ENCODE measurements around the gene MCHR2. TPM values are rescaled to one million over a fixed set of nuclear protein-coding genes. Genes with fewer than 3 reads are reported as not detected.

The MCHR2 gene
- polyA plus RNA-seq, 2 donors, result not detected

- 28 to 44% methylated on average over 9 of the region's 9 CpGs for WGBS, 2 donors
- H3K4me1 ChIP-seq (ENCODE audit: control insufficient read depth in 2 of 2, insufficient read depth in 2 of 2, low read length in 1 of 2), result peaks cover 3 to 5% of the 10 kb centered on the region in 2 donors
- peaks cover 0 to 6% of the 10 kb centered on the region in 2 donors for H3K27me3 ChIP-seq (ENCODE audit: control insufficient read depth in 1 of 2, insufficient read depth in 2 of 2, low read length in 2 of 2)
- H3K36me3 ChIP-seq (ENCODE audit: control insufficient read depth in 2 of 2, insufficient read depth in 2 of 2, low read length in 1 of 2), result no peaks in the 10 kb centered on the region
- H3K4me3 ChIP-seq (ENCODE audit: low read depth in 1 of 2, low read length in 2 of 2), result no peak overlapping the region
- H3K9me3 ChIP-seq (ENCODE audit: control insufficient read depth in 2 of 2, insufficient read depth in 1 of 2, low read depth in 1 of 2, low read length in 1 of 2), result no peaks in the 10 kb centered on the region
- no peak overlapping the region for H3K27ac ChIP-seq (ENCODE audit: low read depth in 2 of 2, low read length in 1 of 2)
These were observed 884 bp downstream of the MCHR2 start for GRCh38 chr6:99993146-99993532.

- Histone ChIP-seq H3K27me3 (ENCODE audit: control insufficient read depth in 1 of 2, insufficient read depth in 2 of 2, low read length in 2 of 2) (peaks cover 0 to 6% of the 10 kb centered on the region in 2 donors), H3K4me1 (ENCODE audit: control insufficient read depth in 2 of 2, insufficient read depth in 2 of 2, low read length in 1 of 2) (peaks cover 3 to 5% of the 10 kb centered on the region in 2 donors), H3K36me3 (ENCODE audit: control insufficient read depth in 2 of 2, insufficient read depth in 2 of 2, low read length in 1 of 2) (no peaks in the 10 kb centered on the region), H3K27ac (ENCODE audit: low read depth in 2 of 2, low read length in 1 of 2) (no peak overlapping the region), H3K4me3 (ENCODE audit: low read depth in 1 of 2, low read length in 2 of 2) (no peak overlapping the region), H3K9me3 (ENCODE audit: control insufficient read depth in 2 of 2, insufficient read depth in 1 of 2, low read depth in 1 of 2, low read length in 1 of 2) (no peaks in the 10 kb centered on the region)
- WGBS, 2 donors, result 77 to 97% methylated on average over 3 of the region's 3 CpGs
These were observed 2.1 kb downstream of the MCHR2 start for GRCh38 chr6:99991955-99992354.

- Histone ChIP-seq H3K27me3 (ENCODE audit: control insufficient read depth in 1 of 2, insufficient read depth in 2 of 2, low read length in 2 of 2) (no peaks in the 10 kb centered on the region), H3K4me1 (ENCODE audit: control insufficient read depth in 2 of 2, insufficient read depth in 2 of 2, low read length in 1 of 2) (no peaks in the 10 kb centered on the region)
These were observed 13.3 kb downstream of the MCHR2 start for GRCh38 chr6:99980741-99981140.

DNA sequence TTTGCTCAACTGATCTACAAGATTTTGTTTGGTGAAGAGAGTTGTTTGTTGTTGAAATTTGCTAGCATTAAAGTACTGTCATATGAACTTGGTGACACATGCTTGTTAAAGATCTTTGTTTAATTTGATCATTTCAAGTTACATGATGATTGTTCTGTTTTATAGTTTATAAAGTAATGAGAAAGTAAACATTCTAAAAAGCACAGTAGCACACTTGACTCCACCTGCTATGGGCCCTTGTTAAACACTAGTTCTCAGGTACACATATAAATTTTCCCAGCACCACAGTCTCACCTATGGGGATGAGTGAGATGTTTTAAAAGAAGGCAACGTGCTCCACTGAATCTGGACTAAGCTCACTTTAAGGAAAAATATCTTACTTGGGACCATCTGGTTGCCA, 14.1 kb downstream of the MCHR2 start:
- 55 to 60% methylated on average over 1 of the region's 1 CpG for WGBS, 2 donors
- Histone ChIP-seq H3K36me3 (ENCODE audit: control insufficient read depth in 2 of 2, insufficient read depth in 2 of 2, low read length in 1 of 2) (no peaks in the 10 kb centered on the region), H3K4me1 (ENCODE audit: control insufficient read depth in 2 of 2, insufficient read depth in 2 of 2, low read length in 1 of 2) (no peaks in the 10 kb centered on the region), H3K27me3 (ENCODE audit: control insufficient read depth in 1 of 2, insufficient read depth in 2 of 2, low read length in 2 of 2) (no peaks in the 10 kb centered on the region), H3K4me3 (ENCODE audit: low read depth in 1 of 2, low read length in 2 of 2) (no peak overlapping the region), H3K9me3 (ENCODE audit: control insufficient read depth in 2 of 2, insufficient read depth in 1 of 2, low read depth in 1 of 2, low read length in 1 of 2) (no peaks in the 10 kb centered on the region), H3K27ac (ENCODE audit: low read depth in 2 of 2, low read length in 1 of 2) (no peak overlapping the region)

More at GRCh38 chr6:99980741-99981140, 13.3 kb downstream of the MCHR2 start:
- no peaks in the 10 kb centered on the region for H3K36me3 ChIP-seq (ENCODE audit: control insufficient read depth in 2 of 2, insufficient read depth in 2 of 2, low read length in 1 of 2)
- H3K9me3 ChIP-seq (ENCODE audit: control insufficient read depth in 2 of 2, insufficient read depth in 1 of 2, low read depth in 1 of 2, low read length in 1 of 2), result no peaks in the 10 kb centered on the region
- H3K4me3 ChIP-seq (ENCODE audit: low read depth in 1 of 2, low read length in 2 of 2), result no peak overlapping the region
- no peak overlapping the region for H3K27ac ChIP-seq (ENCODE audit: low read depth in 2 of 2, low read length in 1 of 2)

GRCh38 chr6:99967052-99967451, 27.0 kb downstream of the MCHR2 start:
- no peaks in the 10 kb centered on the region for H3K9me3 ChIP-seq (ENCODE audit: control insufficient read depth in 2 of 2, insufficient read depth in 1 of 2, low read depth in 1 of 2, low read length in 1 of 2)
- no peak overlapping the region for H3K27ac ChIP-seq (ENCODE audit: low read depth in 2 of 2, low read length in 1 of 2)
- H3K4me3 ChIP-seq (ENCODE audit: low read depth in 1 of 2, low read length in 2 of 2), result no peak overlapping the region
- H3K27me3 ChIP-seq (ENCODE audit: control insufficient read depth in 1 of 2, insufficient read depth in 2 of 2, low read length in 2 of 2), result no peaks in the 10 kb centered on the region
- no peaks in the 10 kb centered on the region for H3K4me1 ChIP-seq (ENCODE audit: control insufficient read depth in 2 of 2, insufficient read depth in 2 of 2, low read length in 1 of 2)
- H3K36me3 ChIP-seq (ENCODE audit: control insufficient read depth in 2 of 2, insufficient read depth in 2 of 2, low read length in 1 of 2), result no peaks in the 10 kb centered on the region

DNA sequence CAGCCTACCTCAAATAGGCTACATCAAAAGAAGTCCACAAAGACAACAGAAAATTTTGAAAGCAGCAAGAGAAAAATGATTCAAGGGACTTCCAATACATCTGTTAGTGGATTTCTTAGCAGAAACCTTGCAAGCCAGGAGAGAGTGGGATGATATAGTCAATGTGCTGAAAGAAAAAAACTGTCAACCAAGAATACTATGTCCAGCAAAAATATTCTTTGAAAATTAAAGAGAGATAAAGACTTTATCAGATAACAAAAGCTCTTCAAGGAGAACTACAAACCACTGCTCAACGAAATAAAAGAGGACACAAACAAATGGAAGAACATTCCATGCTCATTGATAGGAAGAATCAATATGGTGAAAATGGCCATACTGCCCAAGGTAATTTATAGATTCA, 34.0 kb downstream of the MCHR2 start:
- peaks cover 0 to 5% of the 10 kb centered on the region in 2 donors for H3K9me3 ChIP-seq (ENCODE audit: control insufficient read depth in 2 of 2, insufficient read depth in 1 of 2, low read depth in 1 of 2, low read length in 1 of 2)
- 69% methylated on average over 1 of the region's 1 CpG for WGBS, 2 donors
- H3K4me3 ChIP-seq (ENCODE audit: low read depth in 1 of 2, low read length in 2 of 2), result no peak overlapping the region
- H3K27ac ChIP-seq (ENCODE audit: low read depth in 2 of 2, low read length in 1 of 2), result no peak overlapping the region
- no peaks in the 10 kb centered on the region for H3K4me1 ChIP-seq (ENCODE audit: control insufficient read depth in 2 of 2, insufficient read depth in 2 of 2, low read length in 1 of 2)
- no peaks in the 10 kb centered on the region for H3K36me3 ChIP-seq (ENCODE audit: control insufficient read depth in 2 of 2, insufficient read depth in 2 of 2, low read length in 1 of 2)
- no peaks in the 10 kb centered on the region for H3K27me3 ChIP-seq (ENCODE audit: control insufficient read depth in 1 of 2, insufficient read depth in 2 of 2, low read length in 2 of 2)

- Histone ChIP-seq H3K4me1 (ENCODE audit: control insufficient read depth in 2 of 2, insufficient read depth in 2 of 2, low read length in 1 of 2) (no peaks in the 10 kb centered on the region), H3K27ac (ENCODE audit: low read depth in 2 of 2, low read length in 1 of 2) (no peak overlapping the region), H3K27me3 (ENCODE audit: control insufficient read depth in 1 of 2, insufficient read depth in 2 of 2, low read length in 2 of 2) (no peaks in the 10 kb centered on the region), H3K36me3 (ENCODE audit: control insufficient read depth in 2 of 2, insufficient read depth in 2 of 2, low read length in 1 of 2) (no peaks in the 10 kb centered on the region), H3K4me3 (ENCODE audit: low read depth in 1 of 2, low read length in 2 of 2) (no peak overlapping the region), H3K9me3 (ENCODE audit: control insufficient read depth in 2 of 2, insufficient read depth in 1 of 2, low read depth in 1 of 2, low read length in 1 of 2) (peaks cover 0 to 2% of the 10 kb centered on the region in 2 donors)
- 72 to 75% methylated on average over 5 of the region's 5 CpGs for WGBS, 2 donors
These were observed 42.8 kb downstream of the MCHR2 start for GRCh38 chr6:99951016-99951805.

DNA sequence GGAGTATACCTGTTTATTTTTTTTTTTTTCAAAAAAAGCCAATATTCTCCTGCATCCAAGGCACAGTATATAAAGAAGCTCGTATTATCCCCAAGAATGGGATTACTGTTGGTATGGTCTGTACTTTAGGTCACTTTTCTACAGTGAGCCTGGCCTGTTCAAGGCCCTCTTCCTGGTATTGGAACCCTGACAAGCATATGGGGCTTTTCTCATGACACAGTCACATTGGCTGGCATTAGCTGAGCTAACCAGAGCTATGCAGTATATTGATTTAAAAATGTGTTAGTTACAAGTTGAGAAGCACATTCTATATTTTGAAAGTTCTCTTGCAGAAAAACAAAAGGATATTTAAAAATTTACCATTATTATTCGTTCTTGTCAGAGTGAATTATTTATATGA, 48.0 kb downstream of the MCHR2 start:
- Histone ChIP-seq H3K4me1 (ENCODE audit: control insufficient read depth in 2 of 2, insufficient read depth in 2 of 2, low read length in 1 of 2) (no peaks in the 10 kb centered on the region), H3K36me3 (ENCODE audit: control insufficient read depth in 2 of 2, insufficient read depth in 2 of 2, low read length in 1 of 2) (no peaks in the 10 kb centered on the region), H3K4me3 (ENCODE audit: low read depth in 1 of 2, low read length in 2 of 2) (no peak overlapping the region), H3K27me3 (ENCODE audit: control insufficient read depth in 1 of 2, insufficient read depth in 2 of 2, low read length in 2 of 2) (no peaks in the 10 kb centered on the region), H3K9me3 (ENCODE audit: control insufficient read depth in 2 of 2, insufficient read depth in 1 of 2, low read depth in 1 of 2, low read length in 1 of 2) (peaks cover 0 to 2% of the 10 kb centered on the region in 2 donors), H3K27ac (ENCODE audit: low read depth in 2 of 2, low read length in 1 of 2) (no peak overlapping the region)
- 56 to 62% methylated on average over 2 of the region's 2 CpGs for WGBS, 2 donors

DNA sequence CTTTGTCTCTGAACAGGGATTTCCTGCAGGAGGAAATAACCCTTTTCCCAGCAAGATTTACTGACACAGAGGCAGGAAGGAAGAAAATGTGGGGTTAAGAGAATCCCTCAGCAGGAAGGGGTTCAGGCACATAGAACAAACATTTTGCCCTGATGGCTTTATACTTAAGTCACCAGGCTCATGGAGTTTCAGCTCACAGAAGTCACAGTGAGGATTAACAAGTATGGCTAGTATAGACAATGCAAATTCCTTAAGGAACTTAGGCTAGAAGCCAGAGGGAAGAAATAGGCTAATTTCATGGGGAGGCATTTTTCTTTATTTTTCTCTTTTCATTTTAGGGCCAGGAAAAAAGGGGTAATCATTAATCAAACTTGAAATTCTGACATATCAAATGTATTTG, 50.2 kb downstream of the MCHR2 start:
- no peaks in the 10 kb centered on the region for H3K27me3 ChIP-seq (ENCODE audit: control insufficient read depth in 1 of 2, insufficient read depth in 2 of 2, low read length in 2 of 2)
- peaks cover 0 to 2% of the 10 kb centered on the region in 2 donors for H3K9me3 ChIP-seq (ENCODE audit: control insufficient read depth in 2 of 2, insufficient read depth in 1 of 2, low read depth in 1 of 2, low read length in 1 of 2)
- no peak overlapping the region for H3K27ac ChIP-seq (ENCODE audit: low read depth in 2 of 2, low read length in 1 of 2)
- H3K4me3 ChIP-seq (ENCODE audit: low read depth in 1 of 2, low read length in 2 of 2), result no peak overlapping the region
- no peaks in the 10 kb centered on the region for H3K36me3 ChIP-seq (ENCODE audit: control insufficient read depth in 2 of 2, insufficient read depth in 2 of 2, low read length in 1 of 2)
- H3K4me1 ChIP-seq (ENCODE audit: control insufficient read depth in 2 of 2, insufficient read depth in 2 of 2, low read length in 1 of 2), result no peaks in the 10 kb centered on the region

- Histone ChIP-seq H3K9me3 (ENCODE audit: control insufficient read depth in 2 of 2, insufficient read depth in 1 of 2, low read depth in 1 of 2, low read length in 1 of 2) (no peaks in the 10 kb centered on the region), H3K27ac (ENCODE audit: low read depth in 2 of 2, low read length in 1 of 2) (no peak overlapping the region), H3K36me3 (ENCODE audit: control insufficient read depth in 2 of 2, insufficient read depth in 2 of 2, low read length in 1 of 2) (no peaks in the 10 kb centered on the region), H3K4me1 (ENCODE audit: control insufficient read depth in 2 of 2, insufficient read depth in 2 of 2, low read length in 1 of 2) (no peaks in the 10 kb centered on the region), H3K4me3 (ENCODE audit: low read depth in 1 of 2, low read length in 2 of 2) (no peak overlapping the region), H3K27me3 (ENCODE audit: control insufficient read depth in 1 of 2, insufficient read depth in 2 of 2, low read length in 2 of 2) (no peaks in the 10 kb centered on the region)
- WGBS, 2 donors, result 64 to 67% methylated on average over 2 of the region's 2 CpGs
These were observed 53.4 kb downstream of the MCHR2 start for GRCh38 chr6:99940582-99940981.

All from esophagus (tissue), 2 donors.